ENCODE measurements around the gene ERG28. TPM values are rescaled to one million over a fixed set of nuclear protein-coding genes. Genes with fewer than 3 reads are reported as not detected.
"Not testable (repeated sequence)": the region's sequence is repeated elsewhere in the genome, so short reads cannot be mapped to it uniquely, and the experiment has no call there.

Gene ERG28
- total RNA-seq, 1 experiment from 2014 or later: 29.1 TPM

GRCh38 chr14:75602503-75602902 is 58.2 kb downstream of the ERG28 start:
- no peaks in the 10 kb centered on the region for H3K79me2 ChIP-seq (ENCODE audit: insufficient read depth, low read length)
- no peak overlapping the region for H2AK5ac ChIP-seq (ENCODE audit: insufficient read length, low read length)
- H4K20me1 ChIP-seq (ENCODE audit: control insufficient read depth, insufficient read depth, insufficient read length): no peaks in the 10 kb centered on the region
- H2BK15ac ChIP-seq (ENCODE audit: low read depth, low read length): no peak overlapping the region
- no peaks in the 10 kb centered on the region for H3K4me1 ChIP-seq (ENCODE audit: insufficient read depth, low read length)
- peaks cover 0 to 6% of the 10 kb centered on the region in 2 experiments; a peak in 2 of 5 replicates for H3K9me3 Mint-ChIP-seq
- H3K4me3 Mint-ChIP-seq: no peak overlapping the region
- H3K4me2 ChIP-seq (ENCODE audit: insufficient read depth, insufficient read length, low read length): no peak overlapping the region
- no peak overlapping the region for H2BK12ac ChIP-seq (ENCODE audit: insufficient read length, low read depth, low read length)
- H3K23me2 ChIP-seq (ENCODE audit: insufficient read length, low read depth, low read length, poor library complexity, severe bottlenecking): no peaks in the 10 kb centered on the region
- WGBS (ENCODE audit: extremely low coverage, insufficient read length, low lambda C conversion rate): no CpG with 5 or more reads among the region's 3 CpGs
- H4K91ac ChIP-seq (ENCODE audit: insufficient read length, low read depth, low read length): no peak overlapping the region
- H3K9ac ChIP-seq (ENCODE audit: extremely low read depth, insufficient read length, low read length): no peak overlapping the region
- H3K56ac ChIP-seq (ENCODE audit: insufficient read length, low read depth, low read length): no peak overlapping the region
- H4K8ac ChIP-seq (replicated peaks; ENCODE audit: insufficient read length, low read depth, low read length): no peak overlapping the region
- no peak overlapping the region for H3K18ac ChIP-seq (ENCODE audit: insufficient read length, low read depth, low read length)
- no peak overlapping the region for H3T11ph ChIP-seq (ENCODE audit: low read length)
- H3K9me3 ChIP-seq (ENCODE audit: control insufficient read depth, low read depth, low read length): no peaks in the 10 kb centered on the region
- H3K27me3 Mint-ChIP-seq (ENCODE audit: low read depth): no peaks in the 10 kb centered on the region
- no peak overlapping the region for H3K27ac Mint-ChIP-seq
- H4K5ac ChIP-seq (ENCODE audit: insufficient read length, low read depth, low read length): no peak overlapping the region
- H2BK120ac ChIP-seq (ENCODE audit: low read depth, low read length, poor library complexity, severe bottlenecking): no peak overlapping the region
- H3K27me3 ChIP-seq (ENCODE audit: insufficient read depth, low read length): no peaks in the 10 kb centered on the region
- H3K27ac ChIP-seq (ENCODE audit: insufficient read length, low read depth, low read length): no peak overlapping the region
- DNase-seq: no peak
- H3K4ac ChIP-seq (ENCODE audit: low read depth, low read length): no peak overlapping the region
- no peak overlapping the region for H2BK20ac ChIP-seq (ENCODE audit: low read depth, low read length, poor library complexity, severe bottlenecking)
- H3K23ac ChIP-seq (ENCODE audit: insufficient read length, low read depth, low read length): no peak overlapping the region
- no peak overlapping the region for H2BK5ac ChIP-seq (ENCODE audit: insufficient read length, low read length)
- H2AFZ ChIP-seq (ENCODE audit: low read length): no peak overlapping the region
- TF ChIP-seq, protein P1, sequence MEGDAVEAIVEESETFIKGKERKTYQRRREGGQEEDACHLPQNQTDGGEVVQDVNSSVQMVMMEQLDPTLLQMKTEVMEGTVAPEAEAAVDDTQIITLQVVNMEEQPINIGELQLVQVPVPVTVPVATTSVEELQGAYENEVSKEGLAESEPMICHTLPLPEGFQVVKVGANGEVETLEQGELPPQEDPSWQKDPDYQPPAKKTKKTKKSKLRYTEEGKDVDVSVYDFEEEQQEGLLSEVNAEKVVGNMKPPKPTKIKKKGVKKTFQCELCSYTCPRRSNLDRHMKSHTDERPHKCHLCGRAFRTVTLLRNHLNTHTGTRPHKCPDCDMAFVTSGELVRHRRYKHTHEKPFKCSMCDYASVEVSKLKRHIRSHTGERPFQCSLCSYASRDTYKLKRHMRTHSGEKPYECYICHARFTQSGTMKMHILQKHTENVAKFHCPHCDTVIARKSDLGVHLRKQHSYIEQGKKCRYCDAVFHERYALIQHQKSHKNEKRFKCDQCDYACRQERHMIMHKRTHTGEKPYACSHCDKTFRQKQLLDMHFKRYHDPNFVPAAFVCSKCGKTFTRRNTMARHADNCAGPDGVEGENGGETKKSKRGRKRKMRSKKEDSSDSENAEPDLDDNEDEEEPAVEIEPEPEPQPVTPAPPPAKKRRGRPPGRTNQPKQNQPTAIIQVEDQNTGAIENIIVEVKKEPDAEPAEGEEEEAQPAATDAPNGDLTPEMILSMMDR (conservative IDR thresholded peaks at IDR 0.05): no peak
- H3K14ac ChIP-seq (ENCODE audit: insufficient read depth, low read length): no peak overlapping the region
- H3K79me1 ChIP-seq (ENCODE audit: insufficient read depth, low read depth, low read length, poor library complexity, severe bottlenecking): no peaks in the 10 kb centered on the region
- peaks cover 0 to 1% (median 0%) of the 10 kb centered on the region in 3 experiments; a peak in 1 of 7 replicates for H3K36me3 Mint-ChIP-seq (ENCODE audit: insufficient read depth in 1 of 3, low read depth in 3 of 3)
- peaks cover 17 to 27% of the 10 kb centered on the region in 2 experiments for H3K4me1 Mint-ChIP-seq

DNA sequence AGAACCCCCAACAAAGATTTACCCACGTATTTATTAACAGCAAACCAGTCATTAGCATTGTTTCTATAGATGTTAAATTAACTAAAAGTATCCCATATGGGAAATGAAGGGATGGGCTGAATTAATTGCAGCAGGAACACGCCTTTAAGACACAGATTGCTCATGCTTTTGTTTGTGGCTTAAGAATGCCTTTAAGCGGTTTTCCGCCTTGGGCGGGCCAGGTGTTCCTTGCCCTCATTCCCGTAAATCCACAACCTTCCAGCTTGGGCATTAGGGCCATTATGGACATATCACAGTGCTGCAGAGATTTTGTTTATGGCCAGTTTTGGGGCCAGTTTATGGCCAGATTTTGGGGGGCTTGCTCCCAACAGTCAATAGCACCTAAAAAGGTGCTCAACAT is 59.6 kb downstream of the ERG28 start:
- not testable (repeated sequence) for H3K14ac ChIP-seq (ENCODE audit: insufficient read depth, low read length); H3K56ac ChIP-seq (ENCODE audit: insufficient read length, low read depth, low read length); H2BK15ac ChIP-seq (ENCODE audit: low read depth, low read length); H2AK5ac ChIP-seq (ENCODE audit: insufficient read length, low read length); H3K23me2 ChIP-seq (ENCODE audit: insufficient read length, low read depth, low read length, poor library complexity, severe bottlenecking); H3K4me2 ChIP-seq (ENCODE audit: insufficient read depth, insufficient read length, low read length); H2BK12ac ChIP-seq (ENCODE audit: insufficient read length, low read depth, low read length); H4K91ac ChIP-seq (ENCODE audit: insufficient read length, low read depth, low read length); H2BK5ac ChIP-seq (ENCODE audit: insufficient read length, low read length); H3K23ac ChIP-seq (ENCODE audit: insufficient read length, low read depth, low read length); H2BK20ac ChIP-seq (ENCODE audit: low read depth, low read length, poor library complexity, severe bottlenecking); H3K36me3 Mint-ChIP-seq (ENCODE audit: insufficient read depth in 1 of 3, low read depth in 3 of 3); H4K5ac ChIP-seq (ENCODE audit: insufficient read length, low read depth, low read length); H3K4ac ChIP-seq (ENCODE audit: low read depth, low read length); H3K27ac ChIP-seq (ENCODE audit: insufficient read length, low read depth, low read length); H3T11ph ChIP-seq (ENCODE audit: low read length); H3K79me2 ChIP-seq (ENCODE audit: insufficient read depth, low read length); H3K18ac ChIP-seq (ENCODE audit: insufficient read length, low read depth, low read length); H2AFZ ChIP-seq (ENCODE audit: low read length); H3K27me3 ChIP-seq (ENCODE audit: insufficient read depth, low read length); H3K9me3 ChIP-seq (ENCODE audit: control insufficient read depth, low read depth, low read length); H3K79me1 ChIP-seq (ENCODE audit: insufficient read depth, low read depth, low read length, poor library complexity, severe bottlenecking); H4K20me1 ChIP-seq (ENCODE audit: control insufficient read depth, insufficient read depth, insufficient read length); H3K27ac Mint-ChIP-seq; DNase-seq; H3K9ac ChIP-seq (ENCODE audit: extremely low read depth, insufficient read length, low read length); H3K27me3 Mint-ChIP-seq (ENCODE audit: low read depth); H4K8ac ChIP-seq (replicated peaks; ENCODE audit: insufficient read length, low read depth, low read length); H3K4me3 Mint-ChIP-seq; H2BK120ac ChIP-seq (ENCODE audit: low read depth, low read length, poor library complexity, severe bottlenecking); H3K4me1 ChIP-seq (ENCODE audit: insufficient read depth, low read length); H3K9me3 Mint-ChIP-seq
- peaks cover 17 to 27% of the 10 kb centered on the region in 2 experiments for H3K4me1 Mint-ChIP-seq
- no CpG with 5 or more reads among the region's 6 CpGs for WGBS (ENCODE audit: extremely low coverage, insufficient read length, low lambda C conversion rate)
